Measurements from ENCODE around the gene RPL32.
"Not testable (repeated sequence)": the region's sequence is repeated elsewhere in the genome, so short reads cannot be mapped to it uniquely, and the experiment has no call there.

The RPL32 gene

GRCh38 chr3:12853847-12854246, 12.5 kb upstream of the RPL32 start:
- 100% methylated on average over 1 of the region's 2 CpGs for WGBS (ENCODE audit: insufficient coverage)
- POLR2A ChIA-PET; DNase-seq; H3K4me1 ChIP-seq (ENCODE audit: control extremely low read depth in 1 of 4, control insufficient read depth in 4 of 4, insufficient read depth in 4 of 4, low read length in 3 of 4); H3K27me3 ChIP-seq (replicated peaks in 2 of 5; ENCODE audit: control insufficient read depth in 4 of 5, insufficient read depth in 5 of 5, low read length in 4 of 5); H3K9me3 ChIP-seq (ENCODE audit: control extremely low read depth in 1 of 5, control insufficient read depth in 4 of 5, insufficient read depth in 2 of 5, low read depth in 1 of 5, low read length in 4 of 5); H3K4me3 ChIP-seq (ENCODE audit: control insufficient read depth in 1 of 7, extremely low read depth in 1 of 7, insufficient read depth in 4 of 7, low read depth in 2 of 7, low read length in 6 of 7); H3K36me3 ChIP-seq (ENCODE audit: control insufficient read depth in 4 of 4, insufficient read depth in 4 of 4, low read length in 3 of 4); H3K27ac ChIP-seq (ENCODE audit: insufficient read depth in 1 of 2, low read depth in 1 of 2, low read length in 2 of 2, poor library complexity in 1 of 2, severe bottlenecking in 2 of 2): not testable (repeated sequence)
- CTCF ChIA-PET, result interaction anchor here (1.0 to 1.2 kb wide), 2 partner anchors 12 to 23 kb away, joined by 3 to 9 read pairs; partner anchors contain the start of gene RPL32

DNA sequence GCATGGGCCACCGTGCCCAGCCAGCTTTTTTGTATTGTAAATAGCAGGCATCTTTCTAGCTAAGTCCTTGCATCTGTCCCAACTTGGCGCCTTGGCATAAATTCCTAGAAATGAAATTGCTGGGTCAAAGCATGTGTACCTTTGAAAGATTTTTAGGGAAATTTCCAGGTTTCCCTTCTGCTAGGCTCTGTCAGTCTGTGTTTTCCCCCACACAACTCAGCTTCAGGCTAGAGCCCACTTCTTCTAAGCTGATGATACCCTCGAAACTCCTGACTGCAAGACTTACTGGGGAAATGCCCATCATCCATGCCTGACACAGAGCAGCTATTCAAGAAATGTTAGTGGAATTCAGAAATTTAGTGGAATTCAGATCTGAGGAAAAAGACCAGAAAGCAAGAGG, 10.8 kb upstream of the RPL32 start:
- POLR2A ChIA-PET, result no interaction called here
- Histone ChIP-seq H3K4me1 (ENCODE audit: control extremely low read depth in 1 of 4, control insufficient read depth in 4 of 4, insufficient read depth in 4 of 4, low read length in 3 of 4) (no peaks in the 10 kb centered on the region), H3K4me3 (ENCODE audit: control insufficient read depth in 1 of 7, extremely low read depth in 1 of 7, insufficient read depth in 4 of 7, low read depth in 2 of 7, low read length in 6 of 7) (no peak overlapping the region), H3K36me3 (ENCODE audit: control insufficient read depth in 4 of 4, insufficient read depth in 4 of 4, low read length in 3 of 4) (no peaks in the 10 kb centered on the region), H3K27ac (ENCODE audit: insufficient read depth in 1 of 2, low read depth in 1 of 2, low read length in 2 of 2, poor library complexity in 1 of 2, severe bottlenecking in 2 of 2) (no peak overlapping the region), H3K27me3 (replicated peaks in 2 of 5; ENCODE audit: control insufficient read depth in 4 of 5, insufficient read depth in 5 of 5, low read length in 4 of 5) (peaks cover 0 to 7% (median 0%) of the 10 kb centered on the region in 5 experiments), H3K9me3 (ENCODE audit: control extremely low read depth in 1 of 5, control insufficient read depth in 4 of 5, insufficient read depth in 2 of 5, low read depth in 1 of 5, low read length in 4 of 5) (no peaks in the 10 kb centered on the region)
- CTCF ChIA-PET, result interaction anchor here (0.8 to 1.7 kb wide), 3 partner anchors 9 to 16 kb away, joined by 3 to 6 read pairs (median 4); partner anchors contain the start of gene RPL32
- DNase-seq, result no peak
- 100% methylated on average over 1 of the region's 3 CpGs for WGBS (ENCODE audit: insufficient coverage)

GRCh38 chr3:12845811-12846210, 4.4 kb upstream of the RPL32 start:
- ChIA-PET CTCF (no interaction called here), POLR2A (no interaction called here)
- Histone ChIP-seq H3K9me3 (ENCODE audit: control extremely low read depth in 1 of 5, control insufficient read depth in 4 of 5, insufficient read depth in 2 of 5, low read depth in 1 of 5, low read length in 4 of 5) (no peaks in the 10 kb centered on the region), H3K4me3 (ENCODE audit: control insufficient read depth in 1 of 7, extremely low read depth in 1 of 7, insufficient read depth in 4 of 7, low read depth in 2 of 7, low read length in 6 of 7) (no peak overlapping the region), H3K4me1 (ENCODE audit: control extremely low read depth in 1 of 4, control insufficient read depth in 4 of 4, insufficient read depth in 4 of 4, low read length in 3 of 4) (peaks cover 0 to 2% (median under 1%) of the 10 kb centered on the region in 4 experiments), H3K36me3 (ENCODE audit: control insufficient read depth in 4 of 4, insufficient read depth in 4 of 4, low read length in 3 of 4) (no peaks in the 10 kb centered on the region), H3K27me3 (replicated peaks in 2 of 5; ENCODE audit: control insufficient read depth in 4 of 5, insufficient read depth in 5 of 5, low read length in 4 of 5) (no peaks in the 10 kb centered on the region), H3K27ac (ENCODE audit: insufficient read depth in 1 of 2, low read depth in 1 of 2, low read length in 2 of 2, poor library complexity in 1 of 2, severe bottlenecking in 2 of 2) (no peak overlapping the region)
- DNase-seq, result no peak
- WGBS (ENCODE audit: insufficient coverage), result no CpG with 5 or more reads among the region's 1 CpG

- peaks cover 6 to 27% (median 26%) of the 10 kb centered on the region in 4 experiments for H3K36me3 ChIP-seq (ENCODE audit: control insufficient read depth in 4 of 4, insufficient read depth in 4 of 4, low read length in 3 of 4)
- CTCF ChIA-PET, result interaction anchor here (1.3 to 3.2 kb wide), 9 partner anchors 8 to 242 kb away, joined by 3 to 19 read pairs (median 6); no protein-coding TSS in a partner anchor
- H3K4me3 ChIP-seq (ENCODE audit: control insufficient read depth in 1 of 7, extremely low read depth in 1 of 7, insufficient read depth in 4 of 7, low read depth in 2 of 7, low read length in 6 of 7), result no peak overlapping the region
- H3K9me3 ChIP-seq (ENCODE audit: control extremely low read depth in 1 of 5, control insufficient read depth in 4 of 5, insufficient read depth in 2 of 5, low read depth in 1 of 5, low read length in 4 of 5), result no peaks in the 10 kb centered on the region
- peaks cover 4 to 31% (median 24%) of the 10 kb centered on the region in 4 experiments for H3K4me1 ChIP-seq (ENCODE audit: control extremely low read depth in 1 of 4, control insufficient read depth in 4 of 4, insufficient read depth in 4 of 4, low read length in 3 of 4)
- 100% methylated on average over 2 of the region's 4 CpGs for WGBS (ENCODE audit: insufficient coverage)
- no peak for DNase-seq
- no peaks in the 10 kb centered on the region for H3K27me3 ChIP-seq (replicated peaks in 2 of 5; ENCODE audit: control insufficient read depth in 4 of 5, insufficient read depth in 5 of 5, low read length in 4 of 5)
- H3K27ac ChIP-seq (ENCODE audit: insufficient read depth in 1 of 2, low read depth in 1 of 2, low read length in 2 of 2, poor library complexity in 1 of 2, severe bottlenecking in 2 of 2), result peak overlapping the region in 1 of 2 experiments; percentile 100
- POLR2A ChIA-PET, result interaction anchor here (0.7 kb wide), 1 partner anchor 45 kb away, joined by 3 read pairs; no protein-coding TSS in a partner anchor
Observed at GRCh38 chr3:12842469-12842868, 1.1 kb upstream of the RPL32 start.

- peaks cover 4 to 31% (median 24%) of the 10 kb centered on the region in 4 experiments for H3K4me1 ChIP-seq (ENCODE audit: control extremely low read depth in 1 of 4, control insufficient read depth in 4 of 4, insufficient read depth in 4 of 4, low read length in 3 of 4)
- no peaks in the 10 kb centered on the region for H3K9me3 ChIP-seq (ENCODE audit: control extremely low read depth in 1 of 5, control insufficient read depth in 4 of 5, insufficient read depth in 2 of 5, low read depth in 1 of 5, low read length in 4 of 5)
- H3K4me3 ChIP-seq (ENCODE audit: control insufficient read depth in 1 of 7, extremely low read depth in 1 of 7, insufficient read depth in 4 of 7, low read depth in 2 of 7, low read length in 6 of 7), result peak overlapping the region in 1 of 7 experiments; percentile 86
- peaks cover 11 to 32% (median 31%) of the 10 kb centered on the region in 4 experiments for H3K36me3 ChIP-seq (ENCODE audit: control insufficient read depth in 4 of 4, insufficient read depth in 4 of 4, low read length in 3 of 4)
- 48% methylated on average over 3 of the region's 7 CpGs for WGBS (ENCODE audit: insufficient coverage)
- CTCF ChIA-PET, result interaction anchor here (1.0 to 3.2 kb wide), 15 partner anchors 9 to 242 kb away, joined by 3 to 19 read pairs (median 5); no protein-coding TSS in a partner anchor
- DNase-seq, result no peak
- no peaks in the 10 kb centered on the region for H3K27me3 ChIP-seq (replicated peaks in 2 of 5; ENCODE audit: control insufficient read depth in 4 of 5, insufficient read depth in 5 of 5, low read length in 4 of 5)
- peak overlapping the region; percentile 99 to 100 for H3K27ac ChIP-seq (ENCODE audit: insufficient read depth in 1 of 2, low read depth in 1 of 2, low read length in 2 of 2, poor library complexity in 1 of 2, severe bottlenecking in 2 of 2)
- POLR2A ChIA-PET, result interaction anchor here (0.7 kb wide), 3 partner anchors 15 to 44 kb away, joined by 3 read pairs; no protein-coding TSS in a partner anchor
Observed at GRCh38 chr3:12841970-12842328, 584 bp upstream of the RPL32 start.

- POLR2A ChIA-PET, result no interaction called here
- 14% methylated on average over 13 of the region's 18 CpGs for WGBS (ENCODE audit: insufficient coverage)
- Histone ChIP-seq H3K4me3 (ENCODE audit: control insufficient read depth in 1 of 7, extremely low read depth in 1 of 7, insufficient read depth in 4 of 7, low read depth in 2 of 7, low read length in 6 of 7) (peak overlapping the region; percentile 86 to 100 (median 92)), H3K27me3 (replicated peaks in 2 of 5; ENCODE audit: control insufficient read depth in 4 of 5, insufficient read depth in 5 of 5, low read length in 4 of 5) (no peaks in the 10 kb centered on the region), H3K9me3 (ENCODE audit: control extremely low read depth in 1 of 5, control insufficient read depth in 4 of 5, insufficient read depth in 2 of 5, low read depth in 1 of 5, low read length in 4 of 5) (no peaks in the 10 kb centered on the region), H3K36me3 (ENCODE audit: control insufficient read depth in 4 of 4, insufficient read depth in 4 of 4, low read length in 3 of 4) (peaks cover 19 to 45% (median 43%) of the 10 kb centered on the region in 4 experiments), H3K4me1 (ENCODE audit: control extremely low read depth in 1 of 4, control insufficient read depth in 4 of 4, insufficient read depth in 4 of 4, low read length in 3 of 4) (peaks cover 4 to 31% (median 24%) of the 10 kb centered on the region in 4 experiments), H3K27ac (ENCODE audit: insufficient read depth in 1 of 2, low read depth in 1 of 2, low read length in 2 of 2, poor library complexity in 1 of 2, severe bottlenecking in 2 of 2) (peak overlapping the region; percentile 99 to 100)
- CTCF ChIA-PET, result interaction anchor here (0.8 to 3.2 kb wide), 10 partner anchors 10 to 113 kb away, joined by 4 to 19 read pairs (median 4); partner anchors contain the start of gene CAND2
- DNase-seq, result no peak
Observed at GRCh38 chr3:12840591-12841148, 695 bp downstream of the RPL32 start.

DNA sequence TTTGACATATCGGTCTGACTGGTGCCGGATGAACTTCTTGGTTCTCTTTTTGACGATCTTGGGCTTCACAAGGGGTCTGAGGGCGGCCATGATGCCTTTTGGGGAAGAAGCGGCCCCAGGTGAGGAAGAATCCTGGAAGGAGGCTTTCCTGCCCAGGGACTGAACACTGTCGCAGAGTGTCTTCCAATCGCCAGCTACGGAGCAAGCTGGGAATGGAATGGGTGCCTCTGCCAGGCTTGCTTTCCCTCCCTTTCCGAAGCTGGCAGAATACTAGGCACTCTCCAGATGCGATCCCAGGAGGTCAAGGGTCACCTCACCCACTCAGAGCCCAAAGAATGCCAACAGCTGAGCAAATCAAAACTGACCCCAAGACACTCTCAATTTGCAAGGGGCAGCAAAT, 1.2 kb downstream of the RPL32 start:
- peak overlapping the region; percentile 99 to 100 for H3K27ac ChIP-seq (ENCODE audit: insufficient read depth in 1 of 2, low read depth in 1 of 2, low read length in 2 of 2, poor library complexity in 1 of 2, severe bottlenecking in 2 of 2)
- H3K9me3 ChIP-seq (ENCODE audit: control extremely low read depth in 1 of 5, control insufficient read depth in 4 of 5, insufficient read depth in 2 of 5, low read depth in 1 of 5, low read length in 4 of 5); DNase-seq; H3K27me3 ChIP-seq (replicated peaks in 2 of 5; ENCODE audit: control insufficient read depth in 4 of 5, insufficient read depth in 5 of 5, low read length in 4 of 5): not testable (repeated sequence)
- CTCF ChIA-PET, result interaction anchor here (2.1 to 3.2 kb wide), 2 partner anchors 14 to 21 kb away, joined by 10 to 19 read pairs; no protein-coding TSS in a partner anchor
- peaks cover 19 to 50% (median 49%) of the 10 kb centered on the region in 4 experiments for H3K36me3 ChIP-seq (ENCODE audit: control insufficient read depth in 4 of 4, insufficient read depth in 4 of 4, low read length in 3 of 4)
- peak overlapping the region; percentile 86 to 100 (median 92) for H3K4me3 ChIP-seq (ENCODE audit: control insufficient read depth in 1 of 7, extremely low read depth in 1 of 7, insufficient read depth in 4 of 7, low read depth in 2 of 7, low read length in 6 of 7)
- POLR2A ChIA-PET, result interaction anchor here (0.5 kb wide), 1 partner anchor 214 kb away, joined by 3 read pairs; no protein-coding TSS in a partner anchor
- peaks cover 4 to 31% (median 24%) of the 10 kb centered on the region in 4 experiments for H3K4me1 ChIP-seq (ENCODE audit: control extremely low read depth in 1 of 4, control insufficient read depth in 4 of 4, insufficient read depth in 4 of 4, low read length in 3 of 4)
- 78% methylated on average over 7 of the region's 10 CpGs for WGBS (ENCODE audit: insufficient coverage)
